ENCODE data around the gene CHAMP1.

The CHAMP1 gene

GRCh38 chr13:114282041-114282670, 32.1 kb upstream of the CHAMP1 start:
- ChIA-PET POLR2A (interaction anchor here (0.5 to 1.4 kb wide), 11 partner anchors 9 to 789 kb away, joined by 3 to 5 read pairs (median 4); partner anchors contain the start of gene CHAMP1), CTCF (interaction anchor here (0.6 kb wide), 1 partner anchor 29 kb away, joined by 3 read pairs; no protein-coding TSS in a partner anchor)
- Histone ChIP-seq H3K27ac (ENCODE audit: extremely low read depth, low read depth, low read length) (peak overlapping the region; percentile 80), H3K4me3 (ENCODE audit: low read depth, low read length) (peak overlapping the region; percentile 65), H3K4me1 (ENCODE audit: control insufficient read depth, insufficient read depth, low read length) (no peaks in the 10 kb centered on the region), H3K9me3 (ENCODE audit: control insufficient read depth, insufficient read depth, low read depth, low read length) (no peaks in the 10 kb centered on the region), H3K36me3 (ENCODE audit: control insufficient read depth in 2 of 2, insufficient read depth in 1 of 2, low read length in 2 of 2) (peaks cover 15 to 30% of the 10 kb centered on the region in 2 experiments; a peak in 2 of 3 replicates)
- TF ChIP-seq ZNF266 (tag by site-specific recombination; IDR thresholded peaks at IDR 0.05; ENCODE audit: low read depth) = no peak
- TF ChIP-seq ZBTB26 (tag by site-specific recombination; optimal IDR thresholded peaks at IDR 0.05) = peak; percentile 72
- TF ChIP-seq ELK4 (IDR thresholded peaks at IDR 0.05; ENCODE audit: borderline replicate concordance, low read depth, low read length) = no peak
- peak; percentile 93 for TF ChIP-seq ZIC2 (tag by site-specific recombination; IDR thresholded peaks at IDR 0.05)
- TF ChIP-seq ZNF660 (tag by site-specific recombination; IDR thresholded peaks at IDR 0.05) = peak; percentile 59; the same call in 1 of the 2 replicates
- peak; percentile 39; the same call in 1 of the 2 replicates for TF ChIP-seq TCF7L2 (IDR thresholded peaks at IDR 0.05; ENCODE audit: borderline replicate concordance, low read depth, low read length)
- no peak for TF ChIP-seq ZNF596 (tag by site-specific recombination; IDR thresholded peaks at IDR 0.05)
- no peak for TF ChIP-seq ZSCAN5A (tag by site-specific recombination; IDR thresholded peaks at IDR 0.05)
- TF ChIP-seq ZNF2 (tag by site-specific recombination; IDR thresholded peaks at IDR 0.05) = peak; percentile 40; the same call in 1 of the 2 replicates
- TF ChIP-seq IKZF3 (tag by site-specific recombination; IDR thresholded peaks at IDR 0.05) = peak; percentile 51; the same call in 1 of the 2 replicates
- peak; percentile 72; the same call in 1 of the 2 replicates for TF ChIP-seq KLF9 (tag by site-specific recombination; IDR thresholded peaks at IDR 0.05; ENCODE audit: low read depth)
- peak; percentile 65; the same call in 1 of the 2 replicates for TF ChIP-seq ZNF501 (tag by site-specific recombination; IDR thresholded peaks at IDR 0.05)
- peak; percentile 55; the same call in 1 of the 2 replicates for TF ChIP-seq ZNF600 (tag by site-specific recombination; IDR thresholded peaks at IDR 0.05)
- TF ChIP-seq ZNF777 (tag by site-specific recombination; IDR thresholded peaks at IDR 0.05; ENCODE audit: borderline replicate concordance) = no peak
- no peak for TF ChIP-seq ZNF157 (tag by site-specific recombination; IDR thresholded peaks at IDR 0.05)
- TF ChIP-seq BCL6B (tag by site-specific recombination; IDR thresholded peaks at IDR 0.05) = no peak
- TF ChIP-seq SP2 (tag by site-specific recombination; IDR thresholded peaks at IDR 0.05) = peak; percentile 74
- TF ChIP-seq ZFP37 (tag by site-specific recombination; IDR thresholded peaks at IDR 0.05) = 0 out of 2 replicates have a peak, but pooled peaks have one; percentile 47
- TF ChIP-seq PRDM6 (tag by site-specific recombination; IDR thresholded peaks at IDR 0.05) = no peak
- no peak for TF ChIP-seq YY1 (tag by site-specific recombination; IDR thresholded peaks at IDR 0.05)
- TF ChIP-seq ZBTB8A (tag by site-specific recombination; IDR thresholded peaks at IDR 0.05) = peak; percentile 77
- peak; percentile 65; the same call in 1 of the 2 replicates for TF ChIP-seq SP7 (tag by site-specific recombination; IDR thresholded peaks at IDR 0.05)
- TF ChIP-seq ZNF335 (tag by site-specific recombination; conservative IDR thresholded peaks at IDR 0.05) = peak; percentile 99
- no peak for TF ChIP-seq CTCF (tag by site-specific recombination; IDR thresholded peaks at IDR 0.05)
- TF ChIP-seq ZNF701 (tag by site-specific recombination; IDR thresholded peaks at IDR 0.05) = no peak
- TF ChIP-seq FEZF1 (tag by site-specific recombination; IDR thresholded peaks at IDR 0.05) = peak; percentile 48
- 0 out of 2 replicates have a peak, but pooled peaks have one; percentile 22 for TF ChIP-seq ZNF449 (tag by site-specific recombination; IDR thresholded peaks at IDR 0.05)
- peak; percentile 44; the same call in 1 of the 2 replicates for TF ChIP-seq GLIS1 (tag by site-specific recombination; IDR thresholded peaks at IDR 0.05)
